H1 (cell line): Measurements from ENCODE around the gene HPGDS. TPM values are rescaled to one million over a fixed set of nuclear protein-coding genes. Genes with fewer than 3 reads are reported as not detected.

Experiments
- CHD1 ChIP-seq: IDR thresholded peaks from 2 replicates; pipeline ENCODE4 v1.6.1; 2012; ENCODE audit warnings: low read depth, low read length, improper control_type of control experiment
- CHD7 ChIP-seq: fragments of 300-600 bp; sonication (generic); IDR thresholded peaks from 2 replicates; pipeline ENCODE4 v1.7.1; 2012; ENCODE audit warnings: low read length, moderate library complexity, mild to moderate bottlenecking, inconsistent platforms; ENCODE audit not compliant: insufficient replicate concordance
- SP4 ChIP-seq: IDR thresholded peaks from 2 replicates; pipeline ENCODE4 v1.6.1; 2012; ENCODE audit warnings: low read length, inconsistent platforms
- YY1 ChIP-seq: IDR thresholded peaks from 2 replicates; pipeline ENCODE4 v1.6.1; 2011; ENCODE audit warnings: low read depth, mild to moderate bottlenecking, low read length
- polyA plus RNA-seq, 7 experiments: library from polyadenylated mRNA; depleted of rRNA in 3 of 7; stranded (reverse) in 5 of 7; unstranded in 2 of 7; fragments of >200 nt in 5 of 7; fragments of 200-250 nt in 2 of 7; gene quantifications; 1 replicate in 5 of 7; 2 replicates in 1 of 7; 4 replicates in 1 of 7; pipeline versions ENCODE4 v1.2.1 to v1.2.3, GENCODE V29; 2011 to 2013; ENCODE audit warnings: missing spikeins in 2 of 7, mixed read lengths in 2 of 7
- total RNA-seq: library from RNA; stranded (reverse); fragmentation: NEBNext Ultra II Directional; extraction: Animal tissue kit (Norgen Biotek cat#: 25700); gene quantifications from 2 replicates; pipeline ENCODE4 v1.2.1, GENCODE V29; 2021

Gene HPGDS
- total and polyA plus RNA-seq, 2 of the 8 experiments (the other 6 are each of a cell fraction or from before 2014, with no cell fraction given), result not detected

GRCh38 chr4:94345969-94346368 lies 3.3 kb upstream of the HPGDS start (continued):
- TF ChIP-seq CHD7 (no peak), CHD1 (no peak), SP4 (no peak), YY1 (no peak)
